Naive thymus-derived CD8-positive, alpha-beta T cell (primary cell): ENCODE measurements around the gene RAB11FIP4. TPM values are rescaled to one million over a fixed set of nuclear protein-coding genes. Genes with fewer than 3 reads are reported as not detected.
A peak's percentile ranks its signal among the peaks of the same experiment; 100 is the strongest.

Experiments
- ATAC-seq, 2 donors: fragments of 150-1000 bp; cut with Tn5 transposase in 1 of 2; sonication (Bioruptor Pico), chemical (Tn5 transposase) in 1 of 2; 1 replicate in 1 of 2; 2 replicates in 1 of 2; pipeline ENCODE4 v1.10.0; 2021; ENCODE audit warnings: mild to moderate bottlenecking in 2 of 2, moderate library complexity in 2 of 2
- POLR2A ChIA-PET: fragments of 350-600 bp; sonication (Branson Sonifier 250); formaldehyde crosslinking; loops from one replicate; lab custom pipeline; 2021; ENCODE audit warnings: antibody characterized with exemption; lab: Charles Lee
- DNase-seq, 10 donors: peaks; one replicate each; pipeline versions ENCODE4 v3.0.0 to v3.0.0-alpha.2; 2020 to 2022
- H3K27ac Mint-ChIP-seq, 10 donors: one replicate each; pipeline ENCODE4 v1.8.0; 2020 to 2022; ENCODE audit warnings: mild to moderate bottlenecking in 10 of 10, mixed read lengths in 10 of 10, moderate library complexity in 4 of 10, inconsistent platforms in 1 of 10
- H3K27me3 Mint-ChIP-seq, 5 donors: one replicate each; pipeline ENCODE4 v1.8.0; 2021 to 2022; ENCODE audit warnings: mixed read lengths in 5 of 5
- H3K36me3 Mint-ChIP-seq, 3 donors: one replicate each; pipeline ENCODE4 v1.8.0; 2020 to 2022; ENCODE audit warnings: mixed read lengths in 3 of 3, mild to moderate bottlenecking in 2 of 3, inconsistent platforms in 1 of 3
- H3K4me1 Mint-ChIP-seq, 4 donors: one replicate each; pipeline ENCODE4 v1.8.0; 2021 to 2022; ENCODE audit warnings: mixed read lengths in 4 of 4
- H3K4me3 Mint-ChIP-seq, 10 donors: one replicate each; pipeline ENCODE4 v1.8.0; 2020 to 2022; ENCODE audit warnings: mild to moderate bottlenecking in 10 of 10, mixed read lengths in 10 of 10, moderate library complexity in 6 of 10, inconsistent platforms in 1 of 10
- H3K9me3 Mint-ChIP-seq, 9 donors: one replicate each; pipeline ENCODE4 v1.8.0; 2020 to 2022; ENCODE audit warnings: mixed read lengths in 9 of 9, mild to moderate bottlenecking in 3 of 9, inconsistent platforms in 1 of 9, moderate library complexity in 1 of 9
- polyA plus RNA-seq, 3 donors: library from polyadenylated mRNA; unstranded; fragments of 300-500 nt; fragmentation: Illumina TruSeq; gene quantifications; one replicate each; pipeline ENCODE4 v1.2.3, GENCODE V29; 2021
- total RNA-seq, 8 experiments: library from RNA in 2 of 8; stranded (reverse) in 2 of 8; gene quantifications; one replicate each; pipeline ENCODE4 v1.2.3 and lab custom pipeline; 2021 to 2026

Gene RAB11FIP4
- total and polyA plus RNA-seq, 5 experiments from 2014 or later, result 14.9 to 51.1 (median 18.6) TPM

DNA sequence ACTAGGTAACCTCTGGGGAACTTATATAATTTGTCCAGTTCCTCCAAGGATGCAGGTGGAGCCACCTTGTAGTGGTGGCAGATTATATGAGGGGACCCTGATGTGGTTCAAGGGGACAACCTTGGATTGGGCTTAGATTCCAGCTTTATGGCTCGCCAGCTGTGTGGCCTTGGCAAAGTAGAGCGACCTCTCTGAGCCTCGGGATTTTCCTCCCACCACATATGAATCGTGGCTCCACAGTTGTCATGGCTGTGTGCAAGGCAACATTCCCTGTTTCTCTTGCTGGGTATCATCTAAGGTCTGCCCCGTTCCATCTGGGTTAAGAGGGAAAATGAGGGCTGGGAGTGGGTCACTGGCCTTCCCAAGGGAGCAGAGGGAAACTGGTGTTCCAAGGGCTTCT is 104.6 kb downstream of the RAB11FIP4 start:
- peaks cover 0 to 4% (median 2%) of the 10 kb centered on the region in 3 donors for H3K36me3 Mint-ChIP-seq
- no peaks in the 10 kb centered on the region for H3K9me3 Mint-ChIP-seq
- POLR2A ChIA-PET, result interaction anchor here (0.6 kb wide), 1 partner anchor 43 kb away, joined by 6 read pairs; no protein-coding TSS in a partner anchor
- ATAC-seq, result no peak
- H3K4me3 Mint-ChIP-seq, result peak overlapping the region in 4 of 10 donors; percentile 18 to 85 (median 52)
- H3K27ac Mint-ChIP-seq, result peak overlapping the region; percentile 94 to 99 (median 96)
- no peak for DNase-seq
- H3K27me3 Mint-ChIP-seq, result no peaks in the 10 kb centered on the region
- H3K4me1 Mint-ChIP-seq, result peaks cover 44 to 98% (median 95%) of the 10 kb centered on the region in 4 donors

DNA sequence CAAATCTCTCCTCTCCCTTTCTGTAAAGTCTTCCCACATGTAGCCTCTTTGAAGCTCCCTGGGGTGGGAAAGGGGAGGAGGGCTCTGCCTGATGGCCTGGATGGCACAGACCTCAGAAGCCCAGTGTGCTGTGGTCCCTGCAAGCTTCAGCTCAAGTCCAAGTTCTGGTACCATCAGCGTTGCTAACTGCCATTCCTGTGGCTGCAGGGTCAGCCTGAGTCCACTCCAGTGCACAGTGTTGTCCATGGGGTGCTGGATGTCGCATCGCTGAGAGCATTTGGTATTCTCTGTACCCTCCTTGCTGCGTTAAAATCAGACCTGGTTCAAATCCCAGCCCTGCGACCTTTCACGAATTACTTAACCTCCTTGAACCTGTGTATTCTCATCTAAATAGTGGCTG is 105.1 kb downstream of the RAB11FIP4 start:
- H3K4me3 Mint-ChIP-seq, result peak overlapping the region in 4 of 10 donors; percentile 2 to 69 (median 52)
- POLR2A ChIA-PET, result interaction anchor here (0.6 kb wide), 1 partner anchor 44 kb away, joined by 6 read pairs; no protein-coding TSS in a partner anchor
- DNase-seq (no peak), ATAC-seq (no peak)
- H3K4me1 Mint-ChIP-seq, result peaks cover 39 to 97% (median 91%) of the 10 kb centered on the region in 4 donors
- H3K36me3 Mint-ChIP-seq, result peaks cover 0 to 4% (median 3%) of the 10 kb centered on the region in 3 donors
- H3K27me3 Mint-ChIP-seq, result no peaks in the 10 kb centered on the region
- peak overlapping the region; percentile 94 to 99 (median 96) for H3K27ac Mint-ChIP-seq
- H3K9me3 Mint-ChIP-seq, result no peaks in the 10 kb centered on the region

DNA sequence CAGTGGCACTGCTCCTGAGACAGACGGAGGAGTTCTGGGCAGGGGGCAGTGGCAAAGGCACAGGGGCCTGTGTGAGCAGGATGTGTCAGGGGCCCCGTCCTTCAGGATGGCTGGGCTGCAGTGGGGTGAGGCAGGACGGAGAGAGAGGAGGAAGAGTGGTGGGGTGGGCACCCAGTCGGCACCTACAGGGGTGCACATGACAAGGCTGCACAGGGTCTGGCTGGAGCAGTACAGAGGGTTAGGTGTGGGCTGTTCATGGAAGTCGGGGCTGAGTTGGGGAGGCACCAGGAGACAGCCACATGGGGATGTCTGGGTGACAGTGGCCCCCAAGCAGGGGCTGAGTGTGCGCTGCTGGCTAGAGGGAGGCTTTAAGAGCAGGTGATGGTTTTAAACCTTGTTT is 106.0 kb downstream of the RAB11FIP4 start:
- Mint-ChIP-seq H3K9me3 (no peaks in the 10 kb centered on the region), H3K4me1 (peaks cover 31 to 91% (median 83%) of the 10 kb centered on the region in 4 donors), H3K36me3 (peaks cover 0 to 4% (median 3%) of the 10 kb centered on the region in 3 donors), H3K27ac (peak overlapping the region; percentile 77 to 97 (median 94)), H3K4me3 (peak overlapping the region in 8 of 10 donors; percentile 6 to 80 (median 56)), H3K27me3 (no peaks in the 10 kb centered on the region)
- ATAC-seq, result no peak
- DNase-seq, result no peak
- POLR2A ChIA-PET, result interaction anchor here (1.4 to 1.5 kb wide), 2 partner anchors 9 to 14 kb away, joined by 7 to 13 read pairs; no protein-coding TSS in a partner anchor

DNA sequence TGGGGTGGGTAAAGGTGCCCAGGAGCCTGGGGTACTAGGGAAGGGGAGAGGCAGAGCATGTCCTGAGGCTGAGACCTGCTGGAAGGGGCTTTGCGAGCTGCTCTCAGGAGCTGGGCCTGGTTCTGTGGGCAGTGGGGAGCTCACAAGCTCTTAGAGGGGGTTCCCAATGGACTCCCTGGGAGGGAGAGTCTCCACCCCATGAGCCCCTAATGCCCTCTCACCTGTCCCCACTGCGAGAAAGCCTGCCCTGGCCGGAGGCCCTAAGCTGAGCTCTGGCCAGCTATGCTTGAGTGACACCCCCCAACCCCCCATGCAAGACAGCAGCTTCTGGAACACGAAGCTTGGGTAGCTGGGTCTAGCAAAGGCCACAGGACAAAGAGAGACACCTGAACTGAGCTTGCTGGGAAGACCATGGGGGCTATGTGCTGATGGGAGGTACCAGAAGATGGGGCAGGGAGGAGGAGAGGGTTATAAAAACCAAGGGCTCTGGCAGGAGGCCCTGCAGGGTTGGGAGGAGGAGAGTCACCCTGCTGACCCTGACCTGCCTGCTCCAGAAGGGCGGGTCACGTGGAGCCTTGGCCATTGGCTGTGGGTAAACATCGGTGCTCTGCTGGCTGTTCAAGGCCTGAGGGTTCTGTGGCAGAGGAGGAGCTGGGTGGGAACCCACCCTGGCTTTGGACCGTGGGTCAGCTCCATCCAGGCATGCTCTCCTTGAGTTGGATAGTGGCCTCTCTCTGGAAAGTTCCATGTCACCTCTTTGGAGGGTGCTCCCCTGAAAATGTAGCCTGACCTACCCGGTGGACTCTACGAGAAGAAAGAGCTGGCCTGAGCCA is 106.7 kb downstream of the RAB11FIP4 start:
- Mint-ChIP-seq H3K4me3 (peak overlapping the region in 2 of 10 donors; percentile 63 to 69), H3K27me3 (no peaks in the 10 kb centered on the region), H3K36me3 (peaks cover 0 to 5% (median 4%) of the 10 kb centered on the region in 3 donors), H3K9me3 (no peaks in the 10 kb centered on the region), H3K4me1 (peaks cover 29 to 85% (median 79%) of the 10 kb centered on the region in 4 donors), H3K27ac (peak overlapping the region; percentile 40 to 97 (median 94))
- DNase-seq (no peak), ATAC-seq (no peak)
- POLR2A ChIA-PET, result interaction anchor here (1.4 to 1.5 kb wide), 2 partner anchors 10 to 13 kb away, joined by 7 to 13 read pairs; no protein-coding TSS in a partner anchor

DNA sequence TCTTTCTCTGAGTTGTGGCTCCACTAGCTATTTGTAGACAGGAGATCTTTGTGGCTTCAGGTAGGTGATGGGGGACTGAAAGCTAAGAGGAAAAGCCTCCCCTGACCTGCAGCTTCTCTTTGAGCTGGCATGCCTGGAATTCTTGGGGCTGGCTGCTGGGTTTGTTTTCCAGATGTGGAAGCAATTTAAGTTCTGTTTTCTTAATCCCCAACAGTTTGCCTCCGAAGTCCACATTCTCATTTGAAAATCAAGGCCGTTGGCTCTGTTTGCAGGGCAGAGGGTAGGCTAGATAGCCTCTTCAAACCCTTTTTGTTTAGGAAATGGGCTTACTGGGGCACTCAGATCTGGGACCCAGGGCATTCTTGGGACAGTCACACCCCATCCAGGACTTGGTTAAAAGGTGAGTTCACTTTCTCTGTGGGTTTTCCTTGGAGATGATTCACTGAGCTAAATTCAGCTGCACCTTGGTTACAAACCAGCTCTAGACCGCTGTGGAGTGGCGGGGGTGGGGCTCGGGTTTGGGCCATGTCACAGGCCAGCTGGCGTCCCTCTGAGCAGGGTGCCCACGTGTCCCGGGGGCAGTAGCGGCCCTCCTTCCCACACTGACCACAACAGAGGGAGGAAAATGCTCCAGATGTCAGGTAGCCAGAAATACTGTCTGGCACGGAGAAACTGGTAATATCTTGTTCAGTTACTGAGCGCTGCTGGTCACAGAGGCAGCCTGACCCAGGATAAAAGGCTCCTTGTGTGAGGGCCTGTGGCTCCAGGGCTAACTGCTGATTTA is 108.5 kb downstream of the RAB11FIP4 start:
- no peaks in the 10 kb centered on the region for H3K9me3 Mint-ChIP-seq
- H3K4me3 Mint-ChIP-seq, result peak overlapping the region in 3 of 10 donors; percentile 9 to 48 (median 29)
- H3K36me3 Mint-ChIP-seq, result peaks cover 0 to 5% (median 4%) of the 10 kb centered on the region in 3 donors
- H3K27me3 Mint-ChIP-seq, result no peaks in the 10 kb centered on the region
- peak overlapping the region in 6 of 10 donors; percentile 13 to 97 (median 70) for H3K27ac Mint-ChIP-seq
- POLR2A ChIA-PET, result interaction anchor here (0.7 to 1.4 kb wide), 2 partner anchors 10 to 160 kb away, joined by 4 to 5 read pairs; no protein-coding TSS in a partner anchor
- no peak for DNase-seq
- H3K4me1 Mint-ChIP-seq, result peaks cover 19 to 79% (median 76%) of the 10 kb centered on the region in 4 donors
- no peak for ATAC-seq

DNA sequence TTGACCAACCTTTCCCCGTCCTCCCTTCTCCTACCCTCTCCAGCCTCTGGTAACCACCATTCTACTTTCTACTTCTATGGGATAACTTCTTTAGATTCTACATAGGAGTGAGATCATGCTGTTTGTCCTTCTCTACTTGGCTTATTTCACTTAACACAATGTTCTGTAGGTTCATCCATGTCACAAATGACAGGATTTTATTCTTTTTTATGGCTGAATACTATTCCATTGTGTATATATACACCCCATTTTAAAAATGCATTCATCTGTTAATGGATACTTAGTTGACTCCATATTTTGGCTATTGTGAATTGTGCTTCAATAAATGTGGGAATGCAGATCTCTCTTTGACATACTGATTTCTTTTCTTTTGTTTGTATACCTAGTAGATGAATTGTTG is 115.0 kb downstream of the RAB11FIP4 start:
- POLR2A ChIA-PET, result interaction anchor here (1.1 to 2.0 kb wide), 3 partner anchors 17 to 1704 kb away, joined by 6 to 7 read pairs (median 7); no protein-coding TSS in a partner anchor

DNA sequence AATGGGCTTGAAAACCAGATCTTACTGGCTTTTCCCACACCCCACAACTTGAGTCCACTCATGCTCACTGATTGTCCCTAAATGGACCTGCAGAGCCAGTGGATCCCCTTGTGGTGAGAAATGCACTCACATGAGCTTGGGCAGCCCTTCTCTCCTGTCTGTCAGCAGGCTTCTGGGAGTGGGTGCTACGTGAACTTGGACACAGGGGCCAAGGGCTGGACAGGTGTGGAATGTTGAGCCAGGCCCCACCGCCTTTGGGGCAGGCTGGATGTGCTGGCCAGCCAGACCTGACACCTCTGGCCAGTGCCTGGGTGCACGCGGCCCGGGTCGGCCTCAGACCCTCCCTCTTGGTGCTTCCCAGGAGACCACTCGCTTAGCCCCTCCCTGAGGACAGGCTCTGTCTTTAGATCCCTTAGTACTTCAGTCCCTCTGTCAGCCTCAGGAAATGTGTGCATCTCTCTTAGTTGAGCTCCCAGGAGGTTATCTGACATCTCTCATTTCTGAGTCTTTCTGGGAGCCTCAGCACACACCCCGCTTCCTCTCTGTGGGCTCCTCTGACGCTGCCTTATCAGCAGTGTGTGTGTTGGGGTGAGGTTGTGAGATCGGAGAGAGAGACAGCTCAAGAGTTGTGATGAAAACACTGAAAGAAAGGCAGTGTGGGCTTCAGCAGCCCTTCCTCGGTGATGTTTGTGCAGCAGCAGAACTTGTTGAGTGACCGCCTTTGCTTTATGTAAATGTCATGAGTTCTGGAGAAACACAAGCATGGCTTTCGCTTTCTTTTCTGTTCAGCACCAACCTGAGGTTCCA is 117.0 kb downstream of the RAB11FIP4 start:
- Mint-ChIP-seq H3K4me1 (peaks cover 37 to 85% (median 76%) of the 10 kb centered on the region in 4 donors), H3K4me3 (peak overlapping the region; percentile 82 to 97 (median 92)), H3K36me3 (no peaks in the 10 kb centered on the region), H3K9me3 (no peaks in the 10 kb centered on the region), H3K27me3 (no peaks in the 10 kb centered on the region), H3K27ac (peak overlapping the region; percentile 96 to 100 (median 98))
- peak; percentile 89 to 93 for ATAC-seq
- peak; percentile 38 to 91 (median 78) for DNase-seq
- POLR2A ChIA-PET, result interaction anchor here (0.6 to 10.7 kb wide), 14 partner anchors 9 to 692 kb away, joined by 3 to 264 read pairs (median 5); partner anchors contain the start of gene EVI2B

More for the DNA sequence above, 115.0 kb downstream of the RAB11FIP4 start:
- peak in 1 of 10 donors; percentile 31 for DNase-seq
- H3K27me3 Mint-ChIP-seq, result no peaks in the 10 kb centered on the region
- H3K9me3 Mint-ChIP-seq, result no peaks in the 10 kb centered on the region
- no peak overlapping the region for H3K4me3 Mint-ChIP-seq
- H3K36me3 Mint-ChIP-seq, result peaks cover 0 to 2% (median 0%) of the 10 kb centered on the region in 3 donors
- ATAC-seq, result no peak
- H3K27ac Mint-ChIP-seq, result peak overlapping the region; percentile 4 to 96 (median 62)
- peaks cover 41 to 75% (median 74%) of the 10 kb centered on the region in 4 donors for H3K4me1 Mint-ChIP-seq

DNA sequence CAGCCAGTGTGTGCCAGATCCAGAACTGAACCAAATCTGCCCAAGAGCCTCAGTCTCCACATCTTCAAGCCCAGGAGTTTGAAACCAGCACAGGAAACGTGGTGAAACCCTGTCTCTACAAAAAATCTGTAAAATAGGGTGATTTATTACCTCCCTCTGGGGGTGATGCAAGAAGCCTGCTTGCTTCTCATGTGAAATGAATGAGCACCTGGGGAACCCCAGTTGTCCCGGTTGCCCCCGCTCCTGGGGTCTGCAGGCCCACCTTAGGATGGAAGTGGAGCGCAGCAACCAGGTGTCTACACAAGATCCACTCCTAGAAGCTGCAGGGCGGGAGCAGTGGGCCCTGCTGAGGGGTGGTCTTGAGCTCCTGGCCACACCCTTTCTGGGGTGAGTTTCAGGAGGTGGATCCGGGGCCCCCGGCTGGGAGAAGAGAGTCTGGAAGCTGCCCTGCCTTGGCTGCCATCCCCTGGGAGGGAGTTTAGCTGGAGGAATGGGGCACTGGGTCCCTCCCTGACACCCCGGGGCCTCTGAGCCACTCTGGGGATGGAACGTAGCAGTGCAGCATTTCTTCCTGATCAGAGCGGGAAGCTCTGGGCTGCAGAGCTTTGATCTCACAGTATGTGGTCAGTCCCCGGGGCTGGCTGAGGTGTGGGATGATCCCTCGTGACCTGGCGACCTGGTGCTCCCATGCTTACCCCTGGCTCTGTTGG is 117.8 kb downstream of the RAB11FIP4 start:
- POLR2A ChIA-PET, result interaction anchor here (0.6 to 10.7 kb wide), 13 partner anchors 8 to 599 kb away, joined by 3 to 264 read pairs (median 5); no protein-coding TSS in a partner anchor
- Mint-ChIP-seq H3K36me3 (no peaks in the 10 kb centered on the region), H3K4me1 (peaks cover 37 to 89% (median 77%) of the 10 kb centered on the region in 4 donors), H3K27me3 (no peaks in the 10 kb centered on the region), H3K4me3 (peak overlapping the region; percentile 82 to 97 (median 92)), H3K27ac (peak overlapping the region; percentile 96 to 100 (median 98)), H3K9me3 (no peaks in the 10 kb centered on the region)
- ATAC-seq, result no peak
- no peak for DNase-seq

DNA sequence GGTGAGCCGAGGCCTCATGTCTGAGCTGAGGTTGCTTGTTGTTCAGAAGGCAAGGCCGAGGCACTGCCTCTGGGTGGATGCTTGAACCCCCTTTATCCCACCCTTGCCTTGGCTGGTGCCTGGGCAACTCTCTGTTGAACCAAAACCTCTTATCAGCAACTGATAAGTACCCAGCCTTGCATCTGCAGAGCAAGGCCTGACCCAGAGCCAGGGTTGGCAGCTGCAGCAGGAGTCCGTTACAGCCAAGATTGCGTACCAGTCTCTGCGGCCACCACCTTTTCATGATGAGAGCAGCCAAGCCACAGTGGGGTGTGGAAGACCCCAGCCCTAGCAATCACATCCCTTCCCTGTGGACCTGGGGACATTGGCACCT is 118.3 kb downstream of the RAB11FIP4 start:
- Mint-ChIP-seq H3K4me1 (peaks cover 39 to 89% (median 77%) of the 10 kb centered on the region in 4 donors), H3K36me3 (no peaks in the 10 kb centered on the region), H3K9me3 (no peaks in the 10 kb centered on the region), H3K27me3 (no peaks in the 10 kb centered on the region), H3K27ac (peak overlapping the region; percentile 96 to 100 (median 98)), H3K4me3 (peak overlapping the region; percentile 82 to 97 (median 92))
- DNase-seq (no peak), ATAC-seq (no peak)
- POLR2A ChIA-PET, result interaction anchor here (1.0 to 10.7 kb wide), 8 partner anchors 8 to 193 kb away, joined by 3 to 264 read pairs (median 5); no protein-coding TSS in a partner anchor

DNA sequence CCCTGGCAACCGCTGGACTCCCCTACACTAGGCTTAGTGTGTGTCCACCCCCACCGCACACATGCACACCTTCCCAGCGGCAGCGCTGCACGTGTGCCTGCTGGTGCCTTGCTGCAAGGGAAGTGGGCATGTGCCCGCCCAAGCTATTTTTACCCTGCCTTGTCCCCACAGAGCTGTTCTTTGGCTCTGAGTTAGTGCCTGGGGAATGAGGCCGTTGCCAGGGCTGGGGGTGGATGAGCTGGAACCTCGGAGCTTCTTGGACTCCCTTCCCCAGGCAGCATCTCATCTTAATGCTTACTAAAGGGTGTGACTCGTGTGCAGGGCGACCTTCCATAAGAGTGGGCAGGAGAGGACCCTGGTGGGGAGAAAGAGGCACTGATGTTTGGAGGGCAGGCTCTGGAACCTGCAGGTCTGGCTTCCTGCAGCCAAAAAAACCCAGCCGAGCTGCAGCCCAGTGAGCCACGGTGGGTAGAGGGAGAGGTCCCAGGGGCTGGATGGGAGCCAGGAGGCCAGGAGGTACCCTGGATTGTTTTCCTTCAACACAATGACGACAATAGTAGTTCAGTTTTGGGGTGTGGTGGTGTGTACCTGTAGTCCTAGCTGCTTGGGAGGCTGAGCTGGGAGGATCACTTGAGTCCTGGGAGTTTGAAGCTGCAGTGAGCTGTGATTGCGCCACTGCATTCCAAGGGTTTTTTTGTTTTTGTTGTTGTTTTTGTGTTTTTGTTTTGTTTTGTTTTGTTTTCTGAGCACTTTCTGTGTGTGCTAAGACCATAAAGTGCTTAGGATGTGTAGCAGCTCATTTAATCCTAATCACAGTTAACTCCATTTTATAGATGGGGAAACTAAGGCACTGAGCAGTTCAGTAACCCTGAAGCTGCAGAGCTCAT is 119.1 kb downstream of the RAB11FIP4 start:
- Mint-ChIP-seq H3K4me1 (peaks cover 42 to 93% (median 80%) of the 10 kb centered on the region in 4 donors), H3K36me3 (no peaks in the 10 kb centered on the region), H3K4me3 (peak overlapping the region; percentile 82 to 97 (median 92)), H3K27ac (peak overlapping the region; percentile 96 to 100 (median 98)), H3K9me3 (no peaks in the 10 kb centered on the region), H3K27me3 (no peaks in the 10 kb centered on the region)
- DNase-seq (peak in 3 of 10 donors; percentile 31 to 42 (median 35)), ATAC-seq (no peak)
- POLR2A ChIA-PET, result interaction anchor here (0.5 to 10.7 kb wide), 7 partner anchors 10 to 1007 kb away, joined by 4 to 264 read pairs (median 6); no protein-coding TSS in a partner anchor
